ENCODE results near the gene PSMD12.

Gene PSMD12

DNA sequence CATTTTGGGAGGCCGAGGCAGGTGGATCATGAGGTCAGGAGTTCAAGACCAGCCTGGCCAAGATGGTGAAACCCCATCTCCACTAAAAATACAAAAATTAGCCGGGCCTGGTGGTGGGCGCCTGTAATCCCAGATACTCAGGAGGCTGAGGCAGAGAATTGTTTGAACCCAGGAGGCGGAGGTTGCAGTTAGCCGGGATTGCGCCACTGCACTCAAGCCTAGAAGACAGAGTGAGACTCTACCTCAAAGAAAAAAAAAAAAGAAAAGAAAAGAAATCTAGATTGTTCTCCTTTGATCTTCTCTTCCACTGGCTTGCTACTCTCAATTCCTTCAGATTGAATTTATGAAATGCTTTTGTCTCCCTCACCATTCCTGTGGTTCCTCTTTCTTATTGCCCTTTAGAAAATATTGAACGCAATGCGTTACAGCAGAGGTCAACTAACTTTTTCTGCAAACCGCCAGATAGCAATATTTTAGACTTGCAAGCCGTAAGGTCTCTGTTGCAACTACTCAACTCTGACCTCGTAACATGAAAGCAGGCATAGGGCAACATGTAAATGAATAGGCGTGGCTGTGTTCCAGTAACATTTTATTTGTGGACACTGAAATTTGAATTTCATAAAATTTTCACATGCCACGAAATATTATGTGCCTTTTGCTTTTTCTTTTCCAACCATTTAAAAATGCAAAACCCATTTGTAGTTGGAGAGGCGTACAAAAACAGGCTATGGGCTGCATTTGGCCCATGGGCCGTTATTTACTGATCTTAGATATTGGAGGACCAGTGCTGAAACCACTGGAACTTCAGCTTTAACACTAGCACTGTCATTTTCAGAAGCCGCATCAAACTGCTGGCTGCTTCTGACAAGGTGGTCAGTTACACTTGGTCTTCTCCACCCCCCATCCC, 35.5 kb upstream of the PSMD12 start:
- Histone ChIP-seq H3K36me3 (ENCODE audit: control insufficient read depth, insufficient read depth, low read length) (no peaks in the 10 kb centered on the region), H3K27me3 (replicated peaks; ENCODE audit: control insufficient read depth, insufficient read depth, low read length) (no peaks in the 10 kb centered on the region), H3K4me3 (replicated peaks; ENCODE audit: low read depth, low read length) (no peak overlapping the region)
- TF ChIP-seq, protein P1, sequence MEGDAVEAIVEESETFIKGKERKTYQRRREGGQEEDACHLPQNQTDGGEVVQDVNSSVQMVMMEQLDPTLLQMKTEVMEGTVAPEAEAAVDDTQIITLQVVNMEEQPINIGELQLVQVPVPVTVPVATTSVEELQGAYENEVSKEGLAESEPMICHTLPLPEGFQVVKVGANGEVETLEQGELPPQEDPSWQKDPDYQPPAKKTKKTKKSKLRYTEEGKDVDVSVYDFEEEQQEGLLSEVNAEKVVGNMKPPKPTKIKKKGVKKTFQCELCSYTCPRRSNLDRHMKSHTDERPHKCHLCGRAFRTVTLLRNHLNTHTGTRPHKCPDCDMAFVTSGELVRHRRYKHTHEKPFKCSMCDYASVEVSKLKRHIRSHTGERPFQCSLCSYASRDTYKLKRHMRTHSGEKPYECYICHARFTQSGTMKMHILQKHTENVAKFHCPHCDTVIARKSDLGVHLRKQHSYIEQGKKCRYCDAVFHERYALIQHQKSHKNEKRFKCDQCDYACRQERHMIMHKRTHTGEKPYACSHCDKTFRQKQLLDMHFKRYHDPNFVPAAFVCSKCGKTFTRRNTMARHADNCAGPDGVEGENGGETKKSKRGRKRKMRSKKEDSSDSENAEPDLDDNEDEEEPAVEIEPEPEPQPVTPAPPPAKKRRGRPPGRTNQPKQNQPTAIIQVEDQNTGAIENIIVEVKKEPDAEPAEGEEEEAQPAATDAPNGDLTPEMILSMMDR (IDR thresholded peaks at IDR 0.05; ENCODE audit: insufficient read depth, low read length, poor library complexity, severe bottlenecking), result no peak
- no peak for DNase-seq (ENCODE audit: extremely low read depth, insufficient read length)

DNA sequence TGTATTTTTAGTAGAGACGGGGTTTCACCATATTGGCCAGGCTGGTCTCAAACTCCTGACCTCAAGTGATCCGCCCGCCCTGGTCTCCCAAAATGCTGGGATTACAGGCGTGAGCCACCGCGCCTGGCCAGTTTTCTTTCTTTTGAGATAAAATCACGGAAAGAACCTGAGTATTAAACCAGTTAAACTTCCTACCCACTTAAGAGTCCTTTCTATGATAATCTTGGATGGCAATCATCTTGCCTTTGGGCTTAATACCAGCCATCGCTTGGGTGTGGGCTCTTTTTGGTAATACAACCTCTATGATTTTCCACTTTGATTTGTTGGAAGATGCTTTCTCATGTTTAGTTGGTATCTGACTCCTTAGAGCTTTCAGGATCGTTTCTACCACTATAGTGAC, 34.7 kb upstream of the PSMD12 start:
- Histone ChIP-seq H3K36me3 (ENCODE audit: control insufficient read depth, insufficient read depth, low read length) (no peaks in the 10 kb centered on the region), H3K4me3 (replicated peaks; ENCODE audit: low read depth, low read length) (no peak overlapping the region), H3K27me3 (replicated peaks; ENCODE audit: control insufficient read depth, insufficient read depth, low read length) (no peaks in the 10 kb centered on the region)
- TF ChIP-seq, protein P1 (IDR thresholded peaks at IDR 0.05; ENCODE audit: insufficient read depth, low read length, poor library complexity, severe bottlenecking), result no peak
- no peak for DNase-seq (ENCODE audit: extremely low read depth, insufficient read length)

DNA sequence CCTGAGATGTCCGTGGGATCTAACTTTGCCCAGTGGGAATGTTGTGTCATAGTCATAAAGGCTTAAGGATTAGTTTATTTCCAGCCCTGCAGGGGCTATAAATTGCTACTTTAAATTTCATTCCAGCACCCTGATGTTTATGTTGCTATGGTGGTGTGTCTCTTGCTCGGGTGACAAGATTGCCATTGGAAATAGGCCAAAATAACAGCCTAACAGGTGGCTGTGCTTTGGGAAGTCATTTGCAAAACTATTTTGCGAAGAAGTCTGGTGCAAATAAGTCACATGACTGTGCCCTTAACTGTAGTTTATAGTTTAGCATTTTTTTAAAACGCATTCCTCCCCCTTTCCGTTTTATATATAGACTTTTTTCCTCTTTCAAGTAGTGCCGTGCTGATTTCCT, 33.8 kb upstream of the PSMD12 start:
- no peak for DNase-seq (ENCODE audit: extremely low read depth, insufficient read length)
- TF ChIP-seq, protein P1 (IDR thresholded peaks at IDR 0.05; ENCODE audit: insufficient read depth, low read length, poor library complexity, severe bottlenecking), result no peak
- no peak overlapping the region for H3K4me3 ChIP-seq (replicated peaks; ENCODE audit: low read depth, low read length)
- H3K27me3 ChIP-seq (replicated peaks; ENCODE audit: control insufficient read depth, insufficient read depth, low read length), result no peaks in the 10 kb centered on the region
- H3K36me3 ChIP-seq (ENCODE audit: control insufficient read depth, insufficient read depth, low read length), result no peaks in the 10 kb centered on the region

DNA sequence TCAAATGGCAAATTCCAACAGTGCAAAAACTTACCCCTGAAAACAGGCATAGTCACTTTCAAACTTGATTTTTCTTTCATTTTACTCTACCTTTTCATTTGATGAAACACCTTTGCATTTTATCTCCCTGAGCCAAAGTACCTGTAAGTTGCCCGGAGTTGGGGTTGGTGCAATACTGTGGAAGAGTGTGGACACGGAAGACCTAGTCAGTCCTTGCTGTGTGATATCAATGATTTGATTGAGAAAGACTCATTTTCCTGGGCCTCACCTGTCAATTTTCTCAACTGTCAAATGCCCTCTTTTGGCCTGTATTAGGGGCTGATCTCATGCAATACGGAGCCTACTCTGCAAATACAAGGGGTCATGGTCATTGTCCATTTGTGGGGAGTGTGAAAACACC, 33.3 kb upstream of the PSMD12 start:
- Histone ChIP-seq H3K4me3 (replicated peaks; ENCODE audit: low read depth, low read length) (no peak overlapping the region), H3K36me3 (ENCODE audit: control insufficient read depth, insufficient read depth, low read length) (no peaks in the 10 kb centered on the region), H3K27me3 (replicated peaks; ENCODE audit: control insufficient read depth, insufficient read depth, low read length) (no peaks in the 10 kb centered on the region)
- TF ChIP-seq, protein P1 (IDR thresholded peaks at IDR 0.05; ENCODE audit: insufficient read depth, low read length, poor library complexity, severe bottlenecking), result no peak
- no peak for DNase-seq (ENCODE audit: extremely low read depth, insufficient read length)

DNA sequence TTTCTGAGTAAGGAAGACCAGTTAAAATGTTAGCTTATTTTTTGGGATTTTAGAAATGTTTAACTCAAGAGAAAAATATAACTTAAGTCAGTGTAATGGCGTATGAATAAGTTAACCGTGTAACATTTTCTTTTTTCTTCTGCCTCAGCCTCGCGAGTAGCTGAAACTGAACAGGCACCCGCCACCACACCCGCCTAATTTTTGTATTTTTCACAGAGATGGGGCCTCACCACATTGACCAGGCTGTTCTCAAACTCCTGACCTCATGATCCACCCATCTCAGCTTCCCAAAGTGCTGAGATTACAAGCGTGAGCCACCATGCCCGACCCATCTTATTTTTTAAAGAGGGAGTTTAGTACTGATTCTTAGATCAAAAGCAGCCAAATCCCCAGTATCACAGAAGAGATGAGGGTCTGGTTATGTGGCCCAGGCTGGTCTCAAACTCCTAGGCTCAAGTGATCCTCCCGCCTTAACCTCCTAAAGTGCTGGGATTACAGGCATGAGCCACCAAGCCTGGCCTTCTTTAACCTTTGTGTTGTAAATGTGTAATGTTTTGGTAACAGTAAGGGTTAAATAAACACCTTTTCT, 27.5 kb upstream of the PSMD12 start:
- Histone ChIP-seq H3K36me3 (ENCODE audit: control insufficient read depth, insufficient read depth, low read length) (no peaks in the 10 kb centered on the region), H3K4me3 (replicated peaks; ENCODE audit: low read depth, low read length) (no peak overlapping the region), H3K27me3 (replicated peaks; ENCODE audit: control insufficient read depth, insufficient read depth, low read length) (no peaks in the 10 kb centered on the region)
- TF ChIP-seq, protein P1 (IDR thresholded peaks at IDR 0.05; ENCODE audit: insufficient read depth, low read length, poor library complexity, severe bottlenecking), result no peak
- DNase-seq (ENCODE audit: extremely low read depth, insufficient read length), result no peak
